Right hindlimb (tissue), 1 donor: ENCODE measurements around the gene SULT1A1.
A peak's percentile ranks its signal among the peaks of the same experiment; 100 is the strongest.
"Not testable (repeated sequence)": the region's sequence is repeated elsewhere in the genome, so short reads cannot be mapped to it uniquely, and the experiment has no call there.

Experiments used
- DNase-seq: peaks from one replicate; pipeline ENCODE4 v3.0.0-alpha.2; 2018

The SULT1A1 gene

DNA sequence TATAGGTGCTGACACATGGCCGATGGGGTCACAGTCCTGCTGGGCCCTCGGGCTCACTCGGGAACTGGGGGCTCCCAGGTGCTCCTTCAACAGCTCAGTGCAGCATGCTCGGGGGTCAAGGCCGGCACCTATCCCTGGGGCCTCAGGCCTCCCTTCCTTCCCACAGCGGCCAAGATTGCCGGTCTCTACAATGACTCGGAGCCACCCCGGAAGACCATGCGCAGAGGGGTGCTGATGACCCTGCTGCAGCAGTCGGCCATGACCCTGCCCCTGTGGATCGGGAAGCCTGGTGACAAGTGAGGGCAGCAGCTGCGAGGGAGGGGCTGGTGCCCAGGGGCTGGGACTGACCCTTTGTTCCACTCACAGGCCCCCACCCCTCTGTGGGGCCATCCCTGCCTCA is 19.9 kb downstream of the SULT1A1 start:
- DNase-seq: no peak

DNA sequence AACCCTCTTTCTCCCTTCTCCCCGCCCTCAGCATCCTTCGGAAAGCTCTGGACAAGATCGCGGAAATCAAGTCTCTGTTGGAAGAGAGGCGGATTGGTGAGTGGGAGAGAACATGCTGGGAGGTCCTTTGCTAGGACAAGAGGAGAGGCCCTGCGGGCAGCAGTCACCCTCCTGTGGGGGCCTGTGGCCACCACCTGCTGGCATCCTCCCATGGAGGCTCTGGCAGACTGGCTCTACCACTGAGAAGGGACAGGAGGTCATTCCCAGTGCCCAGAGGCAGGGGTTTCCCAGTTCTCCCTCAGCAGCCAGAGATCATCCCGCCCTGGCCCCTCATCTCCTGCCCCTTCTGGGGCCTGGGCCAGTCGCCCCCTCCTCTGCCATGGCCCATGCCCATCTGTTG is 20.8 kb downstream of the SULT1A1 start:
- DNase-seq: no peak

DNA sequence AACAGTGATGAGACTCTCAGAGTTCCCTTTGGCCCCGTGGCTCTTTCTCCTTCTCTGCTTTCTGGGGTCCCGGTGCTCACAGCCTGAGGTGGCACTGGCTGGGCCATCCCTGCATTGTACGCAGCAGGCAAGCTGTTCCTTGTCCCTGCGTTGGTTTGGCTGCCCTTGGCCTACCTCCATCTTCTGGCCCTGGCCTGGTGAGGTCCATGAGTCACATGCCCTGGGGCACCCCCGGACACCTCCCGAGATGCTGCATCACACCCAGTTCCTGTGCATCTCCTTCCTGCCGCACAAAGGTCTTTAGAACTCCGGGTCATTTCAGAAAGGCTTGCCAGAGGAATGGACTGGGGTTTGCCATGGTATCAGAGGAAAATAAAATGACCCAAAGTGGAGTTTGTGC is 22.5 kb downstream of the SULT1A1 start:
- no peak for DNase-seq

DNA sequence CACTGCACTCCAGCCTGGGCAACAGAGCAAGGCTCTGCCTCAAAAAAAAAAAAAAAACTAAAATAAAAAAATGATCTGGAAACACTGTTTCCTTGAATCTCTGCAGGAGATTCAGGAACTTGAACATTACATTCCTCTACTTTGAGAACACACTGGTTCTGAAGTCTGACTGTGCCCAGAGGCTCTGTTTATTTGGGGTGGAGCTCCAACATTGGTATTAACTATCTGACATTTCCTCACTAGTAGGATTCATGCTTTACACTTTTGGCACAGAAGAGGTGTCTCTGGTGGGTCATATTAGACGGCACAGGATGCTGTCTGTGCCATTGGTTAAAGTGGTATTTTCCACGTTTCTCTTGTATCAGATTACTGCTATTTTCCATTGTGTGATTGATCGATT is 23.4 kb downstream of the SULT1A1 start:
- DNase-seq: no peak

DNA sequence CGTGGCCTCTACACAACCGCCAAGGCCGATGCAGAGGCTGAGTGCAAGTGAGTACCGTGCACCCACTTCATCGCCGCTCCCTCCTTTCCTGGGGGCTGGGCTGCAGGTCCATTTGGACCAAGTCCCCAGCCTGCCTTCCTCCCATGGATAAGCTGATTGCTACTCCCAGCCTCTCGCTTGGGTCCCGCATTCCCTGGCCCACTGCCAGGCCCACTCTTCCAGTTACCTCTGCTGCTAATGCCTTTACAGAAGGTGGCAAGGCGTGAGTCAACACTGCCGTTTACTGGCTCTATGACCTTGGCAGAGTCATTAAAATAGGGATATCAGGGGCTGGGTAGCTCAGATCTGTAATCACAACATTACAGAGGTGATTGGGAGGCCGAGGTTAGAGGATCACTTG is 24.2 kb downstream of the SULT1A1 start:
- no peak for DNase-seq

DNA sequence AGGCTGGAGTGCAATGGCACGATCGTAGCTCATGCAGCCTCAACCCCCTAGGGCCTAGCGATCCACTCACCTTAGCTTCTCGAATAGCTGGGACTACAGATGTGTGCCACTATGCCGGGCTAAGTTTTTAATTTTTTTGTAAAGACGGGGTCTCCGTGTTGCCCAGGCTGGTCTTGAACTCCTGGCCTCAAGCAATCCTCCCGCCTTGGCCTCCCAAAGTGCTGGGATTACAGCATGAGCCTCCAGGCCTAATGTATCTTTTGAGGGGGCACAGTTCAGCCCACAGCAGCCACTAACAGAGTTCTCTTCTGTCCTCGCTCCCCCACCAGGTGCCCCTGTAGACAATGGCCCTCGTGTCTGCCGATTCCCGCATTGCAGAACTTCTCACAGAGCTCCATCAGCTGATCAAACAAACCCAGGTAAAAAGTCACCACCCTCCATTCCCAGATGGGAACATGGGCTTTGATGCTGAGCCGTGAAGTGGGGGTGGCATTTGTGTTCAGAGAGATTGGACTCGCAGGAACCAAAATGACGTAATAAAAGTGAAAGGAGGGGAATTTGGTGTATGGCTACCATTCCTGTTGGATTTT is 29.0 kb downstream of the SULT1A1 start:
- no peak for DNase-seq

DNA sequence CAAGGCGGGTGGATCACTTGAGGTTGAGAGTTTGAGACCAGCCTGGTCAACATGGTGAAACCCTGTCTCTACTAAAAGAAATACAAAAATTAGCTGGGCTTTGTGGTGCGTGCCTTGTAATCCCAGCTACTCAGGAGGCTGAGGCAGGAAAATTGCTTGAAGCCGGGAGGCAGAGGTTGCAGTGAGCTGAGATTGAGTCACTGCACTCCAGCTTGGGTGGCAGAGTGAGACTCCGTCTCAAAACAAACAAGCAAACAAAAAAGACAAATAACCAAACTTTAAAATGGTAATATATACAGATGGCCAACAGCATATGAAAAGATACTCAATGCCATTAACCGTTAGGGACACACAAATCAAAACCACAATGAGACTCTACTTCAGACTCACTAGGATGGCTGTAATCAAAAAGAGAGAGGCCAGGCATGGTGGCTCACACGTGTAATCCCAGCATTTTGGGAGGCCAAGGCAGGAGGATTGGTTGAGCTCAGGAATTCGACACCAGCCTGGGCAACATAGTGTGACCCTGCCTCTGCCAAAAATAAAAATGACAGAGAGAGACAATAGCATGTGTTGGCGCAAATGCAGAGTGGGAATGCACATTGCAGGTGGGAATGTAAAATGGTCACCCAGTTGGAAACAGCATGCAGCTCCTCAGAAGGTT is 34.3 kb downstream of the SULT1A1 start:
- no peak for DNase-seq

DNA sequence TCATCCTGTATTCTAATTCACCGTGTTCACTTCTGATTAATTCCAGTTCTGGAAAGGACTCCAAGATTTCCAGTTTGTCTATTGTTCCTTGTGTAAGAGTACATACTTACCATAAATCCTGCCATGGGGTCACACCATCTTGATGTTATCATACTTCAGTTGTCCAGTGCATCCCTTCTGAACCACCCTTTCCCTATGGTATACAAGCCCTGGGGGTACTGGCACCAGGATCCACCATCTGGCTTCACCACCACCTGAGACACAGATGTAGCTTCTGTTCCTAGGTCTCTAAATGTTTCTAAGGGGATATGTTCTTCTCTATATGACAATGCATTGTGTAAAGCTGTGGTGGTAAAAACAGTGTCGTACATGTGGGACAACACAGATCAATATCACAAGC is 34.9 kb downstream of the SULT1A1 start:
- DNase-seq: no peak

DNA sequence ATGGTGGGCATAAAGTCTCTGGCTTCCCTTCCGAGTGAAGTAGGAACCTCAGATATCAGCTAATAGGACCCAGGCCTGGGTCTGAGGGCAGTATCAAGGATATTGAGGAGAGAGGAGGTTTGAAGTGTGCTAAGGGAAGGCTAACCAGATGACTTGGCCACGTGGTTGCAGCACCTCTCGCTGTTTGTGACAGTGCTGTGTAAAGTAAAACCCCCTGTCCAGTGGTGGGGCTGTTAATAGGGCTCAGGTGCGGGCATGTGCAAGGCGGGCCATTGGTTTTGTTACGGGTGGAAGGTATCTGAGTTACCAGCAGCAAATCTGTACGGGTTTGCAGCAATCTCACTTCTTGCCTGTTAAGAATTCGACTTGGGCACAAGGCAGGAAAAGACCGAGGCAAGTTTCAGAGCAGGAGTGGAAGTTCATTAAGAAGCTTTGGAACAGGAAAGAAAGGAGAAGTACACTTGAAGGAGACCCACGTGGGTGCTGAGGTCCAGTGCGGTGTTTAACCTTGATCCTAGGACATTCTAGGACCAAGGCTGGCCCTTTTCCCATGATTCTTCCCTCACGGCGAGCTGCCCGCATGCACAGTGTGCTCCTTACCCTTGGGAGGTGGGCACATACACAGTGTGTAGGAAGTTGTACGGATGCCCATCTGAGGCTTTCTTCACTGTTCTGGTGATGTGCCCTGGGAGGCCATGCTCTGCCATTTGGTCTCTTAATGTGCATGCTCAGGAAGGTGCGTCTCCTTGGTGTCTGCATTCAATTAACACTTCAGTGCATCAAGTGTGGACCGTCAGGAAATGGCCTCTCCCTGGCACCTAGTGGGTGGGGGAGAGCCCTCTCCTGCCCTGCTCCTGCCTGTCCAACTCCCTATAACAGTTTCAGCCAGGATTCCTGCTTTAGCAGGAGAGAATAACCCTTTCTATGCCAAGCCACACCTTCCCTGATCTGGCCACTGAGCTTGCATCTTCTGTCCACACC is 35.8 kb downstream of the SULT1A1 start:
- no peak for DNase-seq

DNA sequence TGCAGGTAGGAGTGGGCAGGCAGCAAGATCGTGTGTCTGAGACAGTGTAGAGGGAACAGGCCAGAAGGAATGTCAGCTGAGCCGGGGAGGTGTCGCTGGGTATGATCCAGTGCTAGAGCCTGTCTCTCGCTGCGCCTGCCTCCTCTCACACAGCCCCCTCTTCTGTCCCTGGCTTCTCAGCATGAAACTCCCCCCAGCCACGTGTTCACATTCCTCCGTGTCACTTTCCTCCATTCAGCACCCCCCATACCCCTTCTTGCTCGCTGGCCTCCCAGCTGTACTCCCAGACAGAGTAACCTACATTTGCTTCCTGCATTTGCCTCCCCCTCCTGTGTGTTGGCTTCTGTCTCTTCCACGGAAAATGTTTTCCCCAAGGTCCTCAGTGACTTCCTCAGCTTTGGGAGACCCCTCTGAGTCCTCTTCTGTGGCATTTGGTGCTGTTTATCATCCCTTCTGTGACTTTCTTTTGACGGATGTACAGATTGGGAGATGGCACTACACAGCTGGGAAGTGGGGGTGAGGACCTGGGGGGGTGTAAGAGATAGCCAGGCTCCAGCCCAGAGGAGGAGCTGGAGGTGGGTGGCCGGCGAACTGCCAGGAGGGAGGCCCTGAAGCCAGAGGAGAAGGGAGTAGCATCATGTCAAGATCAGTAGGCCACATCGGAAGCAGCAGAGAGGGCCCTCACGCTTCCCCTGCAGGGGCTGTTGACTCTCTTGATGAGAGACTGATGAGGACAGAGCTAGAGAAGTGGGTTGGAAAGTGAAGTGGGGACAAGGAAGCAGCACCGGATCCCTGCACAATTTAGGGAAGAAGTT is 36.9 kb downstream of the SULT1A1 start:
- peak; percentile 85 for DNase-seq

DNA sequence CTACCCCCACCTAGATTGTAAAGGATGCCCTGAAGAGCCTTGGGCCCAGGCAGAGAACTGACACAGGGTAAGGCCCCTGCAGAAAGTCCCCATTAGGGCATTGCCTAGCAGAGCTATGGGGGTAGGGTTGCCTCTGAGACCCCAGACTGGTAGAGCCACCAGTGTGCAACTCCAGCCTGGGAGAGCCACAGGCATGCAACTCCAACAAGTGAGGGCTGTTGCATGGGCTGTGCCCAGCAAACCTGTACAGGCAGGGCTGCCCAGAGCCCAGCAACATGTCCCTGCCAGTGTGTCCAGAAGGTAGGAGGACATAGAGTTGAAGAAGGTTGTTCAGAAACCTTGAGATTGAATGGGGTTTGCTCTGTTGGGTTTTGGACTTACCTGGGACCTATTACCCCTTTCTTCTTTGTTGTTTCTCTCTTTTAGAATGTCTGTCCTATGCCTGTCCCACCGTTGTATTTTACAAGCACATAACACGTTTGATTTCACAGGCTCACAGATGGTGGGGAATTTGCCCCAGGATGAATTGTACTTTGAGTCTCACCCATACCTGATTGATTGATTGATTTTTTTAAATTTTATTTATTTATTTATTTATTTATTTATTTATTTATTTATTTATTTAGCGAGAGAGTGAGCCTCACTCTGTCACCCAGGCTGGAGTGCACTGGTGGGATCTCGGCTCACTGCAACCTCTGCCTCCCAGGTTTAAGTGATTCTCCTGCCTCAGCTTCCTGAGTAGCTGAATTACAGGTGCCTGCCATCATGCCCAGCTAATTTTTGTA is 39.7 kb downstream of the SULT1A1 start:
- DNase-seq: no peak

DNA sequence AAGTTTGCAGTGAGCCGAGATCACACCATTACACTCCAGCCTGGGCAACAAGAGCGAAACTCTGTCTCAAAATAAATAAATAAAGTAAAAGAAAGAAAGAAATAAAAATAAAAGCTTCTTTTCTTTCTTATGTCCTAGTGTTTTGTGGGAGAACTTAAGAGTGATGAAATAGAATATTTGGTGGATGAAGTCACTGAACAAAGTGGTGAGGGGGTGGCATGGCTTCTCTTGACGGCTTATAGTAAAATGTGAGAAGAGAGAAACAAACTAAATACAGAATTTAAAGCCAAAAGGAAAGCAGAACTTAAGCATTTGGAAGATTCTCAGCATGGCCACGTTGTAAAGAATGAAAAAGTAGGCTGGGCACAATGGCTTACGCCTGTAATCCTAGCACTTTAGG is 40.8 kb downstream of the SULT1A1 start:
- DNase-seq: no peak

DNA sequence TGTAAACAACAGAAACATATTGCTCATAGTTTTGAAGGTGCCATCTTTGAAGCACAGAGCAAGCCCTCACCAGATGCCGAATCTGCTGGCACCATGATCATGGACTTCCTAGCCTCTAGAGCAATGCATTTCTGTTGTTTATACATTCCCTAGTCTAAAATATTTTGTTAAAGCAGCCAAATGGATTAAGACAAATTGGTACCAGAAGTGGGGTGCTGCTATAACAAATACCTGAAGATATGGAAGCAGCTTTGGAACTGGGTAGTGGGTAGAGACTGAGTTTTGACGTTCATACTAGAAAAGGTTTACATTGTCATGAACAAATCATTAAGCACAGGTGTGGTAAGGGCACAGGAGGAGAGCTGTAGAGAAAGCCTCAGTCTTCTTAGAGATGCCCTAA is 42.6 kb downstream of the SULT1A1 start:
- DNase-seq: no peak

DNA sequence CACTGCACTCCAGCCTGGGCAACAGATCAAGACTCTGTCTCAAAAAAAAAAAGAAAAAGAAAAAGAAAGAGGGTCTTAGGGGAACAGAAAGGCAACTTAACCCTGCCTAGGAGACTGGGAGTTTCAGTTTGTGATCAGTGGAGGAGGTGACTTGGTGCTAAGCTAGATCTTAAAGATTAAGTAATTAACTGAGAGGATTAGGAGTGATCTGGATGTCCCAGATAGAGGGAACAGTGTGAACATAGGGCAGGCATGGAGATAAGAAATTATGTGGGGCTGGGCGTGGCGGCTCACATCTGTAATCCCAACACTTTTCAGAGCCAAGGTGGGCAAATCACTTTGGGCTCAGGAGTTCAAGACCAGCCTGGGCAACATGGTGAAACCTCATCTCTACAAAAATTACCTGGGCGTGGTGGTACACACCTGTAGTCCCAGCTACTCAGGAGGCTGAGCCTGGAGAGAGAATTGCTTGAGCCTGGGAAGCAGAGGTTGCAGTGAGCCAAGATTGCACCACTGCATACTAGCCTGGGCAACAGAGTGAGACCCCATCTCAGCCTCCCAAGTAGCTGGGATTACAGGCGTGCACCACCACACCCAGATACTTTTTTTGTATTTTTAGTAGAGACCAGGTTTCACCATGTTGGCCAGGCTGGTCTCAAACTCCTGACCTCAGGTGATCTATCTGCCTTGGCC is 43.5 kb downstream of the SULT1A1 start:
- not testable (repeated sequence) for DNase-seq

DNA sequence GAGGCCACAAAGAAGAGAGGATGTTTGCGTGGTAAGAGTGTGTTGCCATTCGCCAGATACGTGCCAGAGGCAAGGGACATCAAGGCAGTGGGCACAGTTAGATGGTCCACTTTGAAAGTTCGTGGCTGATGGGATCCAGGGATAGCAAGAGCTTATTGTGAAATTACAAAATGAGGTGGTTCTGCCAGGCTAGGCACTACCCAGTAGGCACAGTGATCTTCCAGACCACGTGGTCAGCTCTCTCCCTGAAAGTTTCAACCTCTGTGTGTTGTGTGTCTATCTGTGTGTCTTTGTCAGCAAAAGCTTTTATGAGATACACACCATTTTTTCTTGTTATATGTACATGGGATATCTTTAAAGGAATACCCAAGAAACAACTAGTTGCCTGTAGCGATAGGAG is 46.6 kb downstream of the SULT1A1 start:
- no peak for DNase-seq

DNA sequence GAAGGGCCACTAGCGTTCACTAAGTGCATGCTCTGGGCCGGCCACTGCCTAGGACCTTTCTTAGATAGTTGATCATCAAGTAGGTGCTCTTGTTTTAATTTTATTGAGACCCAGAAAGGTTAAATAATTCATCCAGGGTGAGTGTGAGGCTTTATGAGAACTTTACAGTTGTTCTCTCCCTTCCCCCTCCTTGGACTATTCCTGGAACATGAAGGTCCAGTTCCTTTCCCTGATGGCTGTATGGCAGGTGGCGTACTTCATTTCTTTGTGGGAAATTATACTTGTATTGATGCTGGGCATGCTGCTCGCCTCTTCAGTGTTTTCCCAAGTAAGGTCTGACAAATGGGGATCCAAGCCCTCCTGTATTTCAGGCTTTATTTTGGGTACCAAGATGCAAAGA is 47.6 kb downstream of the SULT1A1 start:
- DNase-seq: no peak

DNA sequence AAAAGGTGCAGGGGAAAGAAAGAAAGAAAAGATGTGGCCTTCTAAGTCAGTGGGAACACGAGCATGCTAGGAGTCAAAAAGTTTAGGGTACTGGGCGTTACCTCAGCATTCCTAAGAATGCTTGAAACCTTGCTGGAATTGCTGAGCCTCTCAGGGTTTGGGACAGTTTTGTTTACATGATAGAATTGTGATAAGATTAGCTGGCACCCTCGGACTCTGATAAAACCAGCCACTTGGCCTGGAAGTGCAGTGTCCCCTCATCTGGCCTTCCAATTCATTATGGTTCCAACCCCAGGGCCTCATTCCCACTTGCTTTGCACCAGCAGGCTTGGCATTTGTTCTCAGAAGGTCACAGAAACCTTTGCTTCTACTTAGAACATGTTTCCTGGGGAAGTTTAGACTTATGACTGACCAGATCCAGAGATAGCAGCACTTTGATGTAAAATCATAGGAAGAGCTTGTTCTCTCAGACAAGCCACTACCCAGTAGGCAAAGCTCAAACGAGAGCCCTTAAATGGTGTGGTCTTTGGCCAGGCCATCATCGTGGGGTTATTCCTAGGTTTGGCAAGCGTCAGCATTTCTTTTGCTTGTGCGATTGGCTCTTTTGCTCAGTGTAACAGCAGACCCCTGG is 48.2 kb downstream of the SULT1A1 start:
- DNase-seq: no peak

DNA sequence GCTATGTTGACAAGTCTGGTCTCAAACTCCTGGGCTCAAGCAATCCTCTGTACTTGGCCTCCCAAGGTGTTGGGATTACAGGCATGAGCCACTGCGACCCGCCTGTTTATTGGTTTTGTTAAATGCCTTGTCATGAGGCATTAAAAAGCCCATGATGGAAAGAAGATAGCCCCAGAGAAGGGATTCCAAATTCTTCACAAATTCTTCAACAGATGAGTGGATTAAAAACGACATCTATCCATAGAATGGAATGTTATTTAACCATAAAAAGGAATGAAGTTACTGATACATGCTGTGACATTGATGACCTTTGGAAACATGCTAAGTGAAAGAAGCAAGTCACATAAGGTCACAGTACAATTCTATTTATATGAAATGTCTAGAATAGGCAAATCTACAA is 51.4 kb downstream of the SULT1A1 start:
- no peak for DNase-seq

DNA sequence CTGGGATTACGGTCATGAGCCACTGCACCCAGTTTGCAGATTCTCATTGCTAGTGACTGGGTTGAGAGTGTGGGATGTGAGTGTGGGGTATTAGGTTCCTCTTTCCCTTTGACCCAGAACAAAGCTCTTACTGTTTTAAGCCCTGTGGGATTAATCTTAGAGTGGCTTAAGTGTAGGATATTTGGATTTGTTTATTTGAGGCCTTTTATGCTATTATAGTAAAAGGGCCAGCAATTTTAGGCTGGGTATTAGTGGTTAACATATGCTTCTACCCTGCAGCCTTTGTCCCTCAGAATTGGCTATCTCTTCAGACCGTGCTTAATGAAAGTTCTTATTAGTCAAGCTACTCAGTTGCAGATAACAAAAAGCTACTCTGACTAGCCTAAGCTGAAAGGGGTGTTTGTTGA is 52.9 kb downstream of the SULT1A1 start:
- DNase-seq: no peak

DNA sequence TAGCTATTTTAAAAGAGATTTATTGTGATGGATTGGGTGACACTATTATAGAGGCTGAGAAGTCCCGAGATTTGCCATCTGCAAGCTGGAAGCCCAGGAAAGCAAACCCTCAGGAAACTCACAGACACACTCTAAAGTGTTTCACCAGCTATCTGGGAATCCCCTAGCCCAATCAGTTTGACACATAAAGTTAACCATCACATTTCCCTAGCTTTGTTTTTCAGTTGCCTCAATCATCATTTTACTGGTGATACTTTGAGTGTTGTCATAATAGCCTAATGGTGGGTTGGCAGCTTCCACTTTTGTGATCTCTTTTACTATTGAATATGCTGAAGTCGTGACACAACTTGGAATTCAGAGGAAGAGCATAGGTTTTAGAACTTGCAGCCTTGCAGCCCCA is 54.3 kb downstream of the SULT1A1 start:
- DNase-seq: no peak
